GM12872 (cell line): ENCODE measurements around the gene CPD.

ENCODE experiments used
- TF ChIP-seq, protein P1 (sequence below): IDR thresholded peaks from 3 replicates; pipeline ENCODE4 v1.5.1; 2011; ENCODE audit warnings: low read depth, mild to moderate bottlenecking, low read length, moderate library complexity; ENCODE audit not compliant: insufficient read depth

The CPD gene

DNA sequence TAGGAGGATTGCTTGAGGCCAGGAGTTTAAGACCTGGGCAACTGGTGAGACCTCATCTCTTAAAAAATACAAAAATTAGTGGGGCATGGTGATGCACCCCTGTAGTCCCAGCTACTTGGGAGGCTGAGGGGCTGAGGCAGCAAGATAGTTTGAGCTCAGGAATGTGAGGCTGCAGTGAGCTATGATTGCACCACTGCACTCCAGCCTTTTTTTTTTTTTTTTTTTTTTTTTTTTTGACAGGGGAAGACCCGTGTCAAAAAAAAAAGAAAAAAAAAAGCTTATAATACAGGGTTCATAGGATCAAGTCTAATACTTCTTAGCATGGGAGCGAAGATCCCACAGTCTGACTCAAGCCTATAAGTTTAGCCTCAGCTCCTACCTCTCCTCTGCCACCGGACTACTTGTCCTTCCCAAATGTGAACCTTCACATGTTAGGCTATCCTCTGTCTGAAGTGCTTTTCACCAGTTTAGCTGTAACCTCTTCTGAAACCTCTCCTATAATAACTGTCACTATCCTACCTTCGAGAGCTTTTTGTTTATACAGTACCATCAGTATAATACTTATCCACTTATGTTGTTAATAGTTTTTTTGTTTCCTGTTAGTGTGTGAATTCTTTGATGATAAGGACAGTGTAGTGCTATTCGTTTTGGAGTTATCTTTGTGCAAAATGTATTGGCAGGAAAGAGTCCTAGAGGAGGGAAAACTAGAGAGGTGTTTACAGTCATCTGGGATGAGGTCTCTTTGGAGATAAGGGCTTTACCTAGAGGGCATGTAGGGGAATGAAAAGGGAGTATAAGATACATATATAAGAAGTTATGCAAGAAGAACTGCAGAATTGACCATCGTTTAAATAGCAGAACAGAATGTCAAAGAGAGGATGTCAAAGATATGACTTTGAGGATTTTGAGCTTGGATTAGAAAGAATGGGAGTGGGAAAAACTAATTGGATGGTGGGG, 15.5 kb downstream of the CPD start:
- TF ChIP-seq, protein P1, sequence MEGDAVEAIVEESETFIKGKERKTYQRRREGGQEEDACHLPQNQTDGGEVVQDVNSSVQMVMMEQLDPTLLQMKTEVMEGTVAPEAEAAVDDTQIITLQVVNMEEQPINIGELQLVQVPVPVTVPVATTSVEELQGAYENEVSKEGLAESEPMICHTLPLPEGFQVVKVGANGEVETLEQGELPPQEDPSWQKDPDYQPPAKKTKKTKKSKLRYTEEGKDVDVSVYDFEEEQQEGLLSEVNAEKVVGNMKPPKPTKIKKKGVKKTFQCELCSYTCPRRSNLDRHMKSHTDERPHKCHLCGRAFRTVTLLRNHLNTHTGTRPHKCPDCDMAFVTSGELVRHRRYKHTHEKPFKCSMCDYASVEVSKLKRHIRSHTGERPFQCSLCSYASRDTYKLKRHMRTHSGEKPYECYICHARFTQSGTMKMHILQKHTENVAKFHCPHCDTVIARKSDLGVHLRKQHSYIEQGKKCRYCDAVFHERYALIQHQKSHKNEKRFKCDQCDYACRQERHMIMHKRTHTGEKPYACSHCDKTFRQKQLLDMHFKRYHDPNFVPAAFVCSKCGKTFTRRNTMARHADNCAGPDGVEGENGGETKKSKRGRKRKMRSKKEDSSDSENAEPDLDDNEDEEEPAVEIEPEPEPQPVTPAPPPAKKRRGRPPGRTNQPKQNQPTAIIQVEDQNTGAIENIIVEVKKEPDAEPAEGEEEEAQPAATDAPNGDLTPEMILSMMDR: no peak

DNA sequence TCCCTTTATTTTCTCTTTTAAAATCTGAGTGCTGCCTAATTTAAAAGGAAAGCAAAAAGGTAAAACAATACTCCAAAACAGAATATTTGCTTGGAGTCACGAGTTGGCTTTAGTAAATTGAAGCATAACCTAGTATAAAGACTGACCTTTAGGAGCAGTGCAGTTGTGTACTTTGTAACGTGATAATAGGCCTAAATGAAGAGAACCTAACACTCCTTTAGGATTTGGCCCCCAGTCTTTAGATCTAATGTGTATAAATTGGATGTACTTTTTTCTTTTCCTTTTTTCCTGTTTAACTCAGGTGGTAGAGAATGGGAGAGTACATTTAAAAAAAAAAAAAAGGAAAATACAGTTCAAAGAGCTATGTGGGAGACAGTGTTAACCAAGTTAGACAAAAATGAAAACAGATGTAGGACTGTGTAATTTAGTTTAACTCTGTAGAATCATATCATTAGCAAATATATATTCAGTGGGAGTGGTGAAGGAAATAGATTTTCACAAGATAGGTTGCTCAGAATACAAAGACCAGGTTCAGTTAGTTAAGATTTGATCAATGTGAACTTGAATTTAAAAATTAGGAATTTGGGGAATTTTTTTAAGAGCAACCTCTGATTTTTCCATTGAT, 16.8 kb downstream of the CPD start:
- TF ChIP-seq, protein P1: no peak

DNA sequence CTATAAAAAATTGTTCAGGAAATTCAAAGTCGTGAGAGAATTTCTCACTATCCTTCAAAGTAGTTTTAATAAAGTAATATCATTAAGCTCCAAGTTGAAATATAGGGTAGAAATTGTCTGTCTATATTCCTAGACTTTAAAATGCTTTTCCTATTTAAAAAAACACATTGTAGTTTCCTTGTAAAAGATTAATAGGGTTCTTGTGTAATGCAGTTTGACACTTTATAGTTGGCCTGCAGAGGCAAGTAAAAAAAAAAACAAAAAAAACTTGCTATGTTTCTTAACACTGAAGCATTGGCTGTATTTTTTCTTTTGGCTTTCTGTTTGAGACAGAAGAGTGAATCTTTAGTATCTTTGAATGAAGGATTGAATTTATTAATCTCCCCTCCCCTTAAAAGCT, 17.4 kb downstream of the CPD start:
- TF ChIP-seq, protein P1: no peak

DNA sequence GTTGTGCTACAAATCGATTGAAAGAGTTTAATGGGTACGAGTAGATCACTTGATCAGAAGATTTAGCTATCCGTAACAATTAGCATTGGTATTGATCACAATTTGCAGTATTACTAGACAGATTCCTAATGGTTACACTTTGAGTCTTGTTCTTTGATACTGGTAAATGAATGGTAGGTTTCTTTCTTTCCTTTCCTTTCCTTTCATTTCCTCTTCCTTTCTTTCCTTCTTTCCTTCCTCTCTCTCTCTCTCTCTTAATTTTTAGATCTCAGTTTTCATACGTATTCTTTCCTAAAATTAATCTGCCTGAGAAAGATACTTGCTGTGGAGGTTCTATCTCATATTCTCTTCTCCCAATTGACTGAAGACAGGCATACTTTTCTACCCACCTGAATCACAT, 17.9 kb downstream of the CPD start:
- TF ChIP-seq, protein P1: no peak

DNA sequence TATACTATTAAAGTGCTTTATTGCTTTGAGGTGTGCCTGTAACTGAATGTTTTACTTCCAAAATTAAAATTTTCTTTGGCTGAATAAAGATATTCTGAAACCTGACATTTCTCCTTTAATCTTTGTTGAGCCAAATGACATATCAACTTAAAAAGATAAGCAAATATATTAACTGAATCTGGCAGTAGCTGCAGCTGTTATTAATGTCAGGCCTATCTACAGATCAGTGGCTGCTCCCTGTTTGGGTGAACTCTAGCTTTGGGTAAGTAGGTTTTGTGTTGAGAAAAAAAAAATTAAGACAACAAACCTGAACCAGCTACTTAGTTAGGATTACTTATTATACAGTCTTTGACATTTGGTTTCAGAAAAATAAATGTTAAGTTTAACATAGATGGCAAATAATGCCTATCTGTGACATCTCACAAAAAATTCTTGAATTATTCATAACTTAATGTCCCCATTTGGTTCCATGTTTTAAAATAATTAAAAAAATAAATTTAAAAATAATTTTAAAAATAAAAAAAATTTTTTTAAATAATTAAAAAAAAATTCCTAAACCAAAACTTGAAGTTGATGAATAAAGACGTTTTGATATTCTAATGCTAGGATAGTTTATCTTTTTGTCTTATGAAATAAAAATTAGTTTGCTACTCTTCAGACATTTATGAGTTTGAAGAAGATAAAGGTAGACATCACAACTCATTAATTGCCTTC, 19.8 kb downstream of the CPD start:
- TF ChIP-seq, protein P1: no peak

DNA sequence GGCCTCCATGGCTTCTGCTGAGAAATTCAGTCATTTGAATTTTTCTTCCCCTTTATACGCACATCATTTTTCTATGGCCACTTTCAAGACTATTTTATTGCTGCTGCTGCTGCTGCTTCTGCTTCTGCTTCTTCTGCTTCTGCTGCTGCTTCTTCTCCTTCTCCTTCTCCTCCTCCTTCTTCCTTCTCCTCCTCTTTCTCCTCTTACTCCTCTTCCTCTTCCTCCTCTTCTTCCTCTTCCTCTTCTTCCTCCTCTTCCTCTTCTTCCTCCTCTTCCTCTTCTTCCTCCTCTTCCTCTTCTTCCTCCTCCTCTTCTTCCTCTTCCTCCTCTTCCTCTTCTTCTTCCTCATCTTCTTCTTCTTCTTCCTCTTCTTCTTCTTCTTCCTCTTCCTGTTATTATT, 22.4 kb downstream of the CPD start:
- TF ChIP-seq, protein P1: no peak

DNA sequence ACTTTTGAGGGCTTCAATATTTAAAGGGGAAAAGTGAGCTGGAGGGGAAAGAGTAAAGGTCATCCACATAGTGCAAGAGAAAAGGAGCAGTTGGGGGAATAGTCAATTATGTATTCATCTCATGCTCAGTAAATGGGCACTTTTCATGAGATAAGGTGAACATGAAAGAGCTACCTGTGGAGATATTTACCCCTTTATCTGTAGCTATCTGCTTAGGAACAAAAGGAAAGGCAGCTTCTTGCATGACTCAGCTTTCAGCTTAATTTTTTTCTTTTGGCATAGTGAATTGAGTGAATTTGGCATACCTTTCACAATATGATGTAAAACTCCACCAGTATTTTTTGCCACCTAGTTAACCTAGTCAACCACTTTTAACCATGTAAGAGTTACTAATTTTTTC, 26.4 kb downstream of the CPD start:
- TF ChIP-seq, protein P1: no peak
